Endothelial cell of umbilical vein (primary cell): Measurements from ENCODE around the gene DDX27. TPM values are rescaled to one million over a fixed set of nuclear protein-coding genes. Genes with fewer than 3 reads are reported as not detected.

Experiments used
- BruUV-seq: library from RNA; stranded (reverse); fragments of 400-500 nt; replicated peaks from 2 replicates; lab custom pipeline; 2021; lab: Mats Ljungman, UMichigan
- CTCF ChIA-PET: fragments of 300-600, 350-600 bp; sonication (Branson Sonifier 250); formaldehyde crosslinking; loops from one replicate; lab custom pipeline; 2021; ENCODE audit warnings: antibody characterized with exemption, inconsistent platforms; lab: Charles Lee
- POLR2A ChIA-PET: fragments of 300-600, 350-600 bp; sonication (Branson Sonifier 250); formaldehyde crosslinking; loops from one replicate; lab custom pipeline; 2021; ENCODE audit warnings: antibody characterized with exemption, inconsistent platforms; lab: Charles Lee
- DNase-seq: peaks from one replicate; pipeline ENCODE4 v3.0.0-alpha.2; 2011; ENCODE audit warnings: low read depth, low spot score
- FAIRE-seq: peaks from 2 replicates; lab custom pipeline; 2011; peaks lifted over from hg19 to GRCh38; lab: Jason Lieb, UNC
- H2AFZ ChIP-seq: 2 replicates; pipeline ENCODE4 v1.6.0; 2012; ENCODE audit warnings: low read depth, low read length, control low read depth, inconsistent platforms
- H3K27ac ChIP-seq: 2 replicates; pipeline ENCODE4 v1.5.1; 2011; ENCODE audit warnings: low read depth, mild to moderate bottlenecking, control low read depth, low read length, moderate library complexity; ENCODE audit not compliant: insufficient read depth
- H3K27me3 ChIP-seq, 2 experiments: 2 replicates each; pipeline versions ENCODE4 v1.6.0 to v1.6.1; 2011; ENCODE audit warnings: low read length in 2 of 2, mixed read lengths in 1 of 2; ENCODE audit not compliant: control insufficient read depth in 2 of 2, insufficient read depth in 2 of 2
- H3K36me3 ChIP-seq, 2 experiments: 2 replicates in 1 of 2; 3 replicates in 1 of 2; pipeline ENCODE4 v1.5.1; 2011; ENCODE audit warnings: low read length in 2 of 2, mild to moderate bottlenecking in 1 of 2, moderate library complexity in 1 of 2; ENCODE audit not compliant: control insufficient read depth in 2 of 2, insufficient read depth in 2 of 2; ENCODE audit errors: extremely low read depth in 1 of 2
- H3K4me1 ChIP-seq: 3 replicates; pipeline ENCODE4 v1.5.1; 2011; ENCODE audit warnings: mild to moderate bottlenecking, low read length; ENCODE audit not compliant: control insufficient read depth, insufficient read depth; ENCODE audit errors: extremely low read depth
- H3K4me2 ChIP-seq: 2 replicates; pipeline ENCODE4 v1.6.1; 2011; ENCODE audit warnings: low read length, control low read depth, mixed read lengths; ENCODE audit not compliant: insufficient read depth
- H3K4me3 ChIP-seq, 3 experiments: fragments of 200-600 bp in 1 of 3; sonication (generic), shearing (Covaris generic) in 1 of 3; replicated peaks in 1 of 3; 2 replicates each; pipeline ENCODE4 v1.5.1; 2011 to 2016; ENCODE audit warnings: control low read depth in 3 of 3, low read length in 3 of 3, mild to moderate bottlenecking in 2 of 3, inconsistent platforms in 1 of 3, low read depth in 1 of 3, moderate library complexity in 1 of 3; ENCODE audit not compliant: insufficient read depth in 1 of 3
- H3K79me2 ChIP-seq: 2 replicates; pipeline ENCODE4 v1.6.0; 2012; ENCODE audit warnings: low read length, inconsistent platforms; ENCODE audit not compliant: control insufficient read depth, insufficient read depth
- H3K9ac ChIP-seq: replicated peaks from 2 replicates; pipeline ENCODE3; 2011; ENCODE audit warnings: low read length, control low read depth; ENCODE audit not compliant: insufficient read depth; ENCODE audit errors: extremely low read depth
- H3K9me1 ChIP-seq: replicated peaks from 3 replicates; pipeline ENCODE4 v1.6.0; 2011; ENCODE audit warnings: mild to moderate bottlenecking, low read length; ENCODE audit not compliant: control insufficient read depth, insufficient read depth; ENCODE audit errors: extremely low read depth
- H3K9me3 ChIP-seq: replicated peaks from 2 replicates; pipeline ENCODE4 v1.5.1; 2012; ENCODE audit warnings: low read length, inconsistent platforms; ENCODE audit not compliant: control insufficient read depth, insufficient read depth
- H4K20me1 ChIP-seq: replicated peaks from 2 replicates; pipeline ENCODE3; 2011; ENCODE audit warnings: mild to moderate bottlenecking, low read length; ENCODE audit not compliant: control insufficient read depth, insufficient read depth; ENCODE audit errors: extremely low read depth
- CTCF ChIP-seq, 2 donors: IDR thresholded peaks; 1 replicate in 1 of 2; 2 replicates in 1 of 2; pipeline ENCODE4 v1.5.1; 2011; ENCODE audit warnings: low read length in 2 of 2, mild to moderate bottlenecking in 2 of 2, moderate library complexity in 2 of 2, control low read depth in 1 of 2, inconsistent platforms in 1 of 2, low read depth in 1 of 2; ENCODE audit not compliant: insufficient read depth in 1 of 2; ENCODE audit errors: extremely low read depth in 1 of 2
- EZH2 ChIP-seq: IDR thresholded peaks from 2 replicates; pipeline ENCODE4 v1.6.1; 2012; ENCODE audit warnings: borderline replicate concordance, low read depth, mild to moderate bottlenecking, moderate library complexity, low read length, inconsistent platforms; ENCODE audit not compliant: severe bottlenecking
- FOS ChIP-seq: IDR thresholded peaks from 2 replicates; pipeline ENCODE4 v1.6.1; 2011; ENCODE audit warnings: mild to moderate bottlenecking, low read length, moderate library complexity, borderline replicate concordance; ENCODE audit not compliant: insufficient read depth
- GATA2 ChIP-seq: IDR thresholded peaks from 2 replicates; pipeline ENCODE4 v1.7.0; 2011; ENCODE audit warnings: low read depth, mild to moderate bottlenecking, moderate library complexity, mixed read lengths, low read length; ENCODE audit not compliant: insufficient read length, insufficient read depth
- JUN ChIP-seq: IDR thresholded peaks from 2 replicates; pipeline ENCODE4 v1.6.1; 2011; ENCODE audit warnings: borderline replicate concordance, low read depth; ENCODE audit not compliant: insufficient read length, insufficient read depth
- MAX ChIP-seq: IDR thresholded peaks from 2 replicates; pipeline ENCODE4 v1.6.1; 2011; ENCODE audit not compliant: insufficient read depth, insufficient read length
- MYC ChIP-seq: IDR thresholded peaks from one replicate; pipeline ENCODE4 v1.6.1; 2011; ENCODE audit warnings: mild to moderate bottlenecking, low read depth, low read length
- POLR2A ChIP-seq: IDR thresholded peaks from 2 replicates; pipeline ENCODE4 v1.6.1; 2012; ENCODE audit warnings: low read depth, mild to moderate bottlenecking, control low read depth, low read length
- POLR2AphosphoS5 ChIP-seq: IDR thresholded peaks from 2 replicates; pipeline ENCODE4 v1.6.1; 2012; ENCODE audit warnings: low read depth, mild to moderate bottlenecking, control low read depth, low read length, moderate library complexity; ENCODE audit not compliant: insufficient read depth
- dilution Hi-C: fragments of 300-500 bp; cut with MboI; formaldehyde crosslinking; loops from one replicate; pipeline ENCODE4 v1.15.0; 2019; ENCODE audit warnings: low sequenced_read_pairs; ENCODE audit not compliant: extremely low pct_ligation_motif_present
- intact Hi-C: fragments of 100-400 bp; cut with micrococcal nuclease; formaldehyde crosslinking; loops from one replicate; pipeline ENCODE4 v1.10.0; 2022
- polyA plus RNA-seq, 4 experiments: library from polyadenylated mRNA; depleted of rRNA in 3 of 4; stranded (reverse) in 3 of 4; unstranded in 1 of 4; fragments of >200 nt; gene quantifications; 2 replicates each; pipeline versions ENCODE4 v1.2.1 to v1.2.3, GENCODE V29; 2011 to 2012; ENCODE audit warnings: missing spikeins in 1 of 4
- total RNA-seq: library from RNA; stranded (reverse); gene quantifications from 2 replicates; pipeline ENCODE4 v1.2.3, GENCODE V29; 2021

DDX27 gene
- total and polyA plus RNA-seq, 2 donors (not counting 3 experiments of a cell fraction or from before 2014, with no cell fraction given), result 24.0 to 25.7 TPM

GRCh38 chr20:49287555-49288249 is 68.5 kb downstream of the DDX27 start:
- CTCF ChIA-PET, result interaction anchor here (1.0 to 1.9 kb wide), 3 partner anchors 33 to 41 kb away, joined by 3 to 13 read pairs (median 3); no protein-coding TSS in a partner anchor
- intact Hi-C loops (no loop called here), dilution Hi-C loops (no loop called here)
- Histone ChIP-seq H4K20me1 (peaks cover 27% of the 10 kb centered on the region), H3K36me3 (peaks cover 65 to 71% of the 10 kb centered on the region in 2 experiments), H3K9me1 (no peaks in the 10 kb centered on the region), H3K9me3 (no peaks in the 10 kb centered on the region), H3K27ac (peak overlapping the region; percentile 48), H3K4me2 (peak overlapping the region; percentile 60), H3K9ac (peak overlapping the region; percentile 12), H3K4me3 (no peak overlapping the region), H3K79me2 (peaks cover 53% of the 10 kb centered on the region), H3K27me3 (no peaks in the 10 kb centered on the region), H3K4me1 (peaks cover 49% of the 10 kb centered on the region), H2AFZ (no peak overlapping the region)
- POLR2A ChIA-PET, result interaction anchor here (0.5 to 1.5 kb wide), 2 partner anchors 10 to 798 kb away, joined by 3 to 8 read pairs; partner anchors contain the start of gene ZNFX1
- no peak for TF ChIP-seq CTCF (IDR thresholded peaks at IDR 0.05; ENCODE audit: extremely low read depth in 1 of 2, insufficient read depth in 1 of 2, low read depth in 1 of 2, low read length in 2 of 2)
- no peak for TF ChIP-seq GATA2
- TF ChIP-seq POLR2AphosphoS5, result peak; percentile 71
- TF ChIP-seq POLR2A, result peak; percentile 83
- TF ChIP-seq EZH2, result no peak
- TF ChIP-seq FOS, result peak; percentile 78
- no peak for TF ChIP-seq MYC
- peak; percentile 88 for TF ChIP-seq JUN
- TF ChIP-seq MAX, result no peak
- peak; percentile 48 for DNase-seq
- peak; percentile 65 for FAIRE-seq
- BruUV-seq, result no TSS peak
